GM12892 (cell line): ENCODE results near the gene ADRM1.

Experiments used
- POLR2A ChIP-seq: IDR thresholded peaks from 2 replicates; pipeline ENCODE4 v1.6.1; 2011; ENCODE audit warnings: low read depth, low read length, control low read depth
- POLR2AphosphoS5 ChIP-seq: IDR thresholded peaks from 2 replicates; pipeline ENCODE4 v1.6.1; 2011; ENCODE audit warnings: low read depth, low read length, control low read depth

DNA sequence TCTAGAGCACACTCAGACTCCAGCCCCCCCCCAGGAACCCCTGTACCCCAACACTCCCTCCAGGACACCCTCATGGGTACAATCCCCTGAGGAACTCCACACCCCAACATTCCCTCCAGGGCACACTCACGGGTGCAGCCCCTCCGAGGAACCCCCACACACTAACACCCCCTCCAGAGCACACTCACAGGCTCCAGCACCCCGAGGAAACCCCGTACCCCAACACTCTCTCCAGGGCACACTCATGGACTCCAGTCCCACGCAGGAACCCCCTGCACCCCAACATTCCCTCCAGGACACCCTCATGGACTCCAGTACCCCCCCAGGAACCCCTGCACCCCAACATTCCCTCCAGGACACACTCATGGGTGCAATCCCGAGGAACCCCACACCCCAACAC is 32.7 kb downstream of the ADRM1 start:
- no peak for TF ChIP-seq POLR2AphosphoS5
- no peak for TF ChIP-seq POLR2A
